ENCODE data around the gene APCDD1L. TPM values are rescaled to one million over a fixed set of nuclear protein-coding genes. Genes with fewer than 3 reads are reported as not detected.

Gene APCDD1L
- total RNA-seq, 1 experiment from 2014 or later: not detected

- DNase-seq (ENCODE audit: extremely low read depth, low read depth): no peak
Observed at GRCh38 chr20:58469616-58470015, 45.6 kb downstream of the APCDD1L start.

GRCh38 chr20:58467572-58468527, 47.3 kb downstream of the APCDD1L start:
- DNase-seq (ENCODE audit: extremely low read depth, low read depth): no peak

GRCh38 chr20:58466729-58467571, 48.2 kb downstream of the APCDD1L start:
- DNase-seq (ENCODE audit: extremely low read depth, low read depth): no peak

- DNase-seq (ENCODE audit: extremely low read depth, low read depth): no peak
Observed at GRCh38 chr20:58466095-58466708, 49.0 kb downstream of the APCDD1L start.

DNA sequence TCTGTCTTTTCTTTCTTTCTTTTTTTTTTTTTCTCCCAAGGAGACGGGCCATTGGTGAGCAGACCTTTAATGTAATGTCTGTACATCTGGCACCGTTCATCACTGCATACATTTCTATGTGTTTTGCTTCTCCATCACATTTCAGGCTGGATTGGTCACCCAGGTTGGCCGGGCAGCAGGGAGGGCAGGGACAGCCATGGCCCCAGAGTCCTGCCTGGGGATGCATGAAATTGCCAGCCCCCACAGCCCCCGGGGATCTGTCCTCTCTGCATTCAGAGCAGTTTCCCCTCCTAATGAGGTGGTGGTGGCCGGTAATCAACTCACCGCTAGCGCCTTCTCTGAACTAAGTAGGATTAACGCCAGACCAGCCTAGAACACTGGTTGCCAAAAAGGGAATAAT, 50.4 kb downstream of the APCDD1L start:
- no peak for DNase-seq (ENCODE audit: extremely low read depth, low read depth)

DNA sequence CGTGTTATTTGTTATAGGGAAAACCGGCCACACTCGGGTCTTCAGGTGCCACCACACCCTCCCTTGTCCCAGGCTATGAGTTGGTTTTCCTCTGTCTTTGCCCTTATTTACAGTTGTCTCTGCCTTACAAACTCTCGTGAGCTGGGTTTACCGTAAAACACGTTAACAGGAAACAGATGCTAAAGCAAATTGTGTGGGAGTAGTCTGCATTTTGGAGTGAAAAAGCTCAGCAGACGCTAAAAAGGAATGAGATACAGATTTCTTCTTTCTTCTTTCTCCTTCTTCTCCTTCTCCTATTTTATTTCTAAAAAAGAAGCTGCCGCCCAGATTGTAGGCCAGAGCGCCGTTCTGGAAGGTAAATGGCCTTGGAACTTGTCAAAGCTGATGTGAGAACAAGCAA, 51.9 kb downstream of the APCDD1L start:
- DNase-seq (ENCODE audit: extremely low read depth, low read depth): no peak

- DNase-seq (ENCODE audit: extremely low read depth, low read depth): no peak
Observed at GRCh38 chr20:58461899-58462298, 53.3 kb downstream of the APCDD1L start.

- DNase-seq (ENCODE audit: extremely low read depth, low read depth): no peak
Observed at GRCh38 chr20:58461104-58461503, 54.1 kb downstream of the APCDD1L start.

DNA sequence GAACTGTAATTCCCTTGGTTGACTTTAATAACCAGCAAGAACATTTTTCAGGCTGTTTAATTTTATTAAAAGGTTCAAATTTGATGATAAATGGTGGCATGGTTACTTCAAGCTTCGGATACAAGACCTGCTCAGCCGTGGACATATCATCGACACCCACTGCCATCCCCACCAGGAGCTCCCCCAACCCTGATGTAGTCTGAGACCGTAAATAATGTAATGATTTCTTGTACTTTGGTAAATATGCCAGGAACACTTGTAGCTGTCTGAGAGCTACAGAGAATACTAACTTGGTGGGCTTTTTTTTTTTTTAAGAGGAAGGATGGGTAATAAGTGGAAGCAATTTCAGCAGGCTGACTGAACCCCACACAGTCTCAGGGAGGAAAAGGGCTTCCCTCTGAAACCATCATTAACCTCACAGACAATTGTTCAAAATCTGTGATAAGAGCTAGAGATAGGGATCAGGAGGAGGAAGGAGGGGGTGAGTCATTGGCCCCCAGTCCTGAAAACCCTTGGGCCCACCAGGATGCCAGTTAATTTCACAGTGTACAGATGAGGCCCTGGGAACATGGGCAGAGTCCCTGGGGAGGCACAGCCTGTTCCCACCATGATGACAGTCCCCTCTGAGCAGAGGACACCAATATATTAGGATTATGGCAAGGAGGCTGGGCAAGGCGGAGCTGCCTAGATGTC, 56.0 kb downstream of the APCDD1L start:
- no peak for DNase-seq (ENCODE audit: extremely low read depth, low read depth)

- DNase-seq (ENCODE audit: extremely low read depth, low read depth): no peak
Observed at GRCh38 chr20:58458342-58459057, 56.7 kb downstream of the APCDD1L start.

DNA sequence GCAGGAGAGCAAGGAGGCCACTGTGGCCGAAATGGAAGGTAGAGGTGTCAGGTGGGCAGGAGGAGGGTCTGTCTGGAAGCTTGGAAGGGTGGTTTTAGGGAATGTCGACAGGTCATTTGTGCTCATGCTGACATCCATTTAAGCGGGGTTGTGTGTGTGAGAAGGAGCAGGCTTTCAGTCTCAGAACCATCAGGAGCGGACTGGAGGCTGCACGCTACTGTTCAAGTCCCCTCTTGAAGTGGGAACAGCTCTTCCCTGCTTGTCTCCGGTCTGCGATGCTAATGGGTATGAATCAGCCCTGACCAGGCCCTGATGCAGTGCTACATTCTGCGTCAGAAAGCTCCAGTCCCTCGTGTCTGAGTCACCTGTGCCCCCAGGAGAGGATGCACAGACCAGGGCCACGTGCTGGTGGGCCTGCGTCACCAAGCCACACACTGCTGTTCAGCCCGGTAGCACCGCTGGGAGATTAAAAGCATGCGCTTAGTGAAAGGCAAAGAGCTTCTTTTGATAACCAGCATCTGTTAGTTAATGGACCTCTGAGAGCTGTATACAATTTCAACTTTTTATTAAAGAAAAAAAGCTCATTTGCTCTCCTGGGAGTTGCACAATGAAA, 58.0 kb downstream of the APCDD1L start:
- DNase-seq (ENCODE audit: extremely low read depth, low read depth): no peak

DNA sequence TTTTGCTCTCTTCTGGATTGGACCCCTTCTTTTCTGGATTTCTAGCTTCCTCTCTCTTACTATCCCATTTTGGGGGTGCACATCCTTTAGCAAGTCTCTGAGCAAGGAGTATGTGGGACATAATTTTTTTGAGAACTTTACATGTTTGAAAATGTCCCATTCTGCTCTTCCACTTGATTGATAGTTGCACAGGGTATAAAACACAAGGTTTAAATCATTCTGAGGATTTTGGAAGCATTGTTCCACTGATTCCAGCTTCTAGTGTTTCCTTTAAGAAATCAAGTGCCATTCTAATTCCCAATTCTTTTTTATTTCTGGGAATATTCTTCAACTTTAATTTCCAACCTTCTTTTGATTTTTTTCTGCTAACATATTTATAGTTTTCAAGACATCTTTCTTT, 60.7 kb downstream of the APCDD1L start:
- DNase-seq (ENCODE audit: extremely low read depth, low read depth): no peak

GRCh38 chr20:58453391-58453790, 61.8 kb downstream of the APCDD1L start:
- DNase-seq (ENCODE audit: extremely low read depth, low read depth): no peak

- no peak for DNase-seq (ENCODE audit: extremely low read depth, low read depth)
Observed at GRCh38 chr20:58452667-58453255, 62.4 kb downstream of the APCDD1L start.

- DNase-seq (ENCODE audit: extremely low read depth, low read depth): no peak
Observed at GRCh38 chr20:58450254-58450653, 64.9 kb downstream of the APCDD1L start.

- no peak for DNase-seq (ENCODE audit: extremely low read depth, low read depth)
Observed at GRCh38 chr20:58449681-58450221, 65.4 kb downstream of the APCDD1L start.

DNA sequence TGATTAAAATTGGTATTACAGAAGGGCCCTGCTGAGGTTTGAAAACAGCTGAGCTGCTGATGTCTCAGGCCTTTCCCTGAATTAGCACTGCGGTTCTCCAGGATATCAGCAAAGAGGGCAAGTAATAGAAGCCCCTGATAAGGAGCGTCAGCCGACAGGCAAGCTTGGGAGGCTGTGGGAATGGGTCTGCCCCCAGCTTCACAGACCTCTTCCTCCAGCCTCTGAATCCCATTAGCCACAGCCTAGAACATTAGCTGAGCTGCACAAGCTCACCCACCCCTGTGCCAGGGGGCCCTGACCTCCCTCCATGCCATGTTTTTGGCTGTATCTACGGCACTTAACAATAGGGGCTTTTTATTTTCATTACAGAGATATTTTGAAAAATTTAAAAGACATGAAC, 66.2 kb downstream of the APCDD1L start:
- DNase-seq (ENCODE audit: extremely low read depth, low read depth): no peak

- peak; percentile 56 for DNase-seq (ENCODE audit: extremely low read depth, low read depth)
Observed at GRCh38 chr20:58447511-58448391, 67.4 kb downstream of the APCDD1L start.
